SJCRH30 (cell line): ENCODE measurements around the gene PRKG1. TPM values are rescaled to one million over a fixed set of nuclear protein-coding genes. Genes with fewer than 3 reads are reported as not detected.
"Not testable (repeated sequence)": the region's sequence is repeated elsewhere in the genome, so short reads cannot be mapped to it uniquely, and the experiment has no call there.

Source experiments
- DNase-seq, 2 experiments: peaks; one replicate each; pipeline ENCODE4 v3.0.0-alpha.2; 2015 to 2020
- H3K27ac ChIP-seq: fragments of 250-450 bp; sonication (Bioruptor Pico); 2 replicates; pipeline ENCODE4 v1.5.1; 2020; ENCODE audit warnings: mild to moderate bottlenecking, moderate library complexity
- H3K27me3 ChIP-seq: fragments of 250-450 bp; sonication (Bioruptor Pico); 2 replicates; pipeline ENCODE4 v1.5.1; 2020; ENCODE audit warnings: mild to moderate bottlenecking, moderate library complexity
- H3K36me3 ChIP-seq: fragments of 250-450 bp; sonication (Bioruptor Pico); 2 replicates; pipeline ENCODE4 v1.5.1; 2020; ENCODE audit warnings: mild to moderate bottlenecking, moderate library complexity
- H3K4me1 ChIP-seq: fragments of 250-450 bp; sonication (Bioruptor Pico); 2 replicates; pipeline ENCODE4 v1.5.1; 2020; ENCODE audit warnings: mild to moderate bottlenecking, moderate library complexity
- H3K4me3 ChIP-seq: fragments of 250-450 bp; sonication (Bioruptor Pico); 2 replicates; pipeline ENCODE4 v1.5.1; 2020; ENCODE audit warnings: mild to moderate bottlenecking, moderate library complexity
- H3K9me3 ChIP-seq: fragments of 250-450 bp; sonication (Bioruptor Pico); replicated peaks from 2 replicates; pipeline ENCODE4 v1.5.1; 2020; ENCODE audit warnings: mild to moderate bottlenecking, moderate library complexity
- total RNA-seq: library from RNA; depleted of rRNA; stranded (reverse); fragments of >200 nt; shearing (Covaris generic); gene quantifications from 2 replicates; pipeline ENCODE4 v1.2.3, GENCODE V29; 2014

PRKG1 gene
- total RNA-seq, 1 experiment from 2014 or later: 3.0 TPM

DNA sequence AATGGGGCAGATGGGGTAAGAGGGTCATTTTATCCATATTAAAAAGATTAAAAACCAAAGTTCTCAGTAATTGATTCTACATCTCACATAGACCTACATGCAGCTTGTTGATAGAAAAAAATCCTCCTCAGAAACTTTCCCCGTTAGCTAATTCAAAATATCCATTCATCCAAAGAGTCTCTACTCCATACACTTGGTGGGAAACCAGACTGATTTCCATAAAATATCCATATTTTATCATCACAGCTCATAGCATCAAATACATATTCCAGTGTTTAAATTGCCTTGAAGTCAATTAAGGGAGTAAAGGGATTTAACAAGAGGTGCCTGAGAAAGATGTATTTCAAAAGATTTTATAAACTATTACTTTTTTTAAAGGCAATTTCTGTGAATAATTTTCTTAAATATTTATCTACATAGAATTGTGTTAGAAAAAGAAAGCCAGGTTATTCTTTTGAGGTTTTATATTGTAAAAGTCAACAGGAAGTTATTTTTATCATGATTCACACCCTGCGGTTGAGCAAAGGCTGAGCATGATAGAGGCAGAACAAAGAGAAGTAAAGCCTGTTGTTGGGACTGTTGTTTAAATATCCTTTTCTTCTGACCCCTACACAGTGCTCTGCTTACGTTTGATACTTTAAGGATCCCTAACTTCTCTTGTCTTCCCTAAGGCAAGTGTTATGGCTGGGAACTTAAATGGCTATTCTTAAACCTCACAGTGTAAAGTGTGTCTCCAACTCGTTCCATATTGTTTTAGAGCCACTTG, 266.7 kb downstream of the PRKG1 start:
- no peak for DNase-seq

GRCh38 chr10:51341745-51342144, 267.5 kb downstream of the PRKG1 start:
- not testable (repeated sequence) for H3K4me1 ChIP-seq, DNase-seq, H3K9me3 ChIP-seq, H3K27ac ChIP-seq, H3K4me3 ChIP-seq, H3K27me3 ChIP-seq, H3K36me3 ChIP-seq

More for the DNA sequence above, 266.7 kb downstream of the PRKG1 start:
- Histone ChIP-seq H3K4me1 (no peaks in the 10 kb centered on the region), H3K9me3 (no peaks in the 10 kb centered on the region), H3K27ac (no peak overlapping the region), H3K27me3 (no peaks in the 10 kb centered on the region), H3K36me3 (no peaks in the 10 kb centered on the region), H3K4me3 (no peak overlapping the region)

DNA sequence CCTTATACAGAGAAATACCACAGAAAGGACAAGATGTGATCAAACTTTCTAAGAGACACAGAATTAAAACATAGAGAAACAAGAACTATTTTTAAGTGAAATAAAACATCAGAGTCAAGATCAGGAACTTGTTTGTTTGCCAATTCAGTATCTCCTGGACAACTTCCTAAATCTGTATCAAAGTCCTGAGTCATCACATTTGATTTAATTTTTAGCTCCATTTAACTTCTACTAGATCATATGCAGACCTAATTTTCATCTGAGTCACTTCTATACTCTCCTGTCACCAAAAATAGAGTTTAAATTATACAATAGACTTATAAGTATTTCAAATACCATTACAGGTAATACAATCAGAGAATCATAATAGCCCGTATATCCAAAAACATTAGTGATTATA, 268.1 kb downstream of the PRKG1 start:
- H3K9me3 ChIP-seq: no peaks in the 10 kb centered on the region
- H3K27me3 ChIP-seq: no peaks in the 10 kb centered on the region
- H3K4me3 ChIP-seq: no peak overlapping the region
- no peak overlapping the region for H3K27ac ChIP-seq
- no peaks in the 10 kb centered on the region for H3K36me3 ChIP-seq
- no peak for DNase-seq
- H3K4me1 ChIP-seq: no peaks in the 10 kb centered on the region

DNA sequence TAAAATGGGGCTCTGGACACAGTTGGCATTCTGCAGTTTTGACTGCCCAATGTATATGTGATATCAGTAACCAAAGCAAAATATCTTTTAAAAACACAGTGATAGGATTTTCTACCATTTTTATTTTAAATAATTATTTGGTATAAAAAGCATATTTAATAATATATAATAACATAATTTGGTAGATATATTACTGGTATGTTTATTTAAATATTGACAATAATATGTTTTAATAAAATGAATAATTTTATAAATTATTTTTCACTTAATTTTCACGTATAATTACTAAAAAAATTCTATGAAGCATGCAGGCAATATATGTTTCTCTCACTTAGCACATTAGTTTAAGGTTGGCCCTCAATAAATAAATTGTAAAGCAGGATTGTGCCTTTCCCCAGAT, 269.1 kb downstream of the PRKG1 start:
- no peak for DNase-seq
- H3K36me3 ChIP-seq: no peaks in the 10 kb centered on the region
- H3K27ac ChIP-seq: no peak overlapping the region
- no peaks in the 10 kb centered on the region for H3K9me3 ChIP-seq
- H3K4me3 ChIP-seq: no peak overlapping the region
- H3K4me1 ChIP-seq: no peaks in the 10 kb centered on the region
- no peaks in the 10 kb centered on the region for H3K27me3 ChIP-seq

GRCh38 chr10:51344371-51344770, 270.1 kb downstream of the PRKG1 start:
- Histone ChIP-seq H3K27ac (no peak overlapping the region), H3K9me3 (no peaks in the 10 kb centered on the region), H3K4me3 (no peak overlapping the region), H3K36me3 (no peaks in the 10 kb centered on the region), H3K27me3 (no peaks in the 10 kb centered on the region), H3K4me1 (no peaks in the 10 kb centered on the region)
- DNase-seq: no peak

DNA sequence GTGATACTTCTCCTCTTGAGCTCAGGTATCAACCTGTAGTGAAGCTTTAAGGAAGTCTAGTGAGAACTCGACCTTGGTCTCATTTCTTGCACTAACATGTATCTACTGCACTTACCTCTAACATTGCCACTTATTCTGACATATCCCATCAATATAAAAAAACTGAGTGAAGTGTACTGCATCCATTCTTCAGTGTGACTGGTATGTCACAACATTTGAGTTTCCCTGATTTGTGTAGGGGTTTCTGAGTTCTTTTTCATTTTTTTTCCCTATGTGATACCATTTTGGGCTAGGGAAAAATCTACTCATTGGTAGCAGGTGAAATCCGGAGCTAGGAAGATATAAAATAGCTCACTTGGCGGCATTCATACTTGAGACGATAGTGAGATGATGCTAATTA, 274.3 kb downstream of the PRKG1 start:
- Histone ChIP-seq H3K4me3 (no peak overlapping the region), H3K36me3 (no peaks in the 10 kb centered on the region), H3K27me3 (no peaks in the 10 kb centered on the region), H3K9me3 (no peaks in the 10 kb centered on the region), H3K4me1 (no peaks in the 10 kb centered on the region), H3K27ac (no peak overlapping the region)
- DNase-seq: no peak

GRCh38 chr10:51357170-51357569, 282.9 kb downstream of the PRKG1 start:
- H3K27ac ChIP-seq: no peak overlapping the region
- H3K36me3 ChIP-seq: no peaks in the 10 kb centered on the region
- no peaks in the 10 kb centered on the region for H3K9me3 ChIP-seq
- no peak overlapping the region for H3K4me3 ChIP-seq
- H3K27me3 ChIP-seq: no peaks in the 10 kb centered on the region
- no peaks in the 10 kb centered on the region for H3K4me1 ChIP-seq
- DNase-seq: no peak

- Histone ChIP-seq H3K4me1 (no peaks in the 10 kb centered on the region), H3K27me3 (no peaks in the 10 kb centered on the region), H3K9me3 (no peaks in the 10 kb centered on the region), H3K36me3 (no peaks in the 10 kb centered on the region), H3K27ac (no peak overlapping the region), H3K4me3 (no peak overlapping the region)
- DNase-seq: no peak
Measured at GRCh38 chr10:51358227-51358626, 283.9 kb downstream of the PRKG1 start.

DNA sequence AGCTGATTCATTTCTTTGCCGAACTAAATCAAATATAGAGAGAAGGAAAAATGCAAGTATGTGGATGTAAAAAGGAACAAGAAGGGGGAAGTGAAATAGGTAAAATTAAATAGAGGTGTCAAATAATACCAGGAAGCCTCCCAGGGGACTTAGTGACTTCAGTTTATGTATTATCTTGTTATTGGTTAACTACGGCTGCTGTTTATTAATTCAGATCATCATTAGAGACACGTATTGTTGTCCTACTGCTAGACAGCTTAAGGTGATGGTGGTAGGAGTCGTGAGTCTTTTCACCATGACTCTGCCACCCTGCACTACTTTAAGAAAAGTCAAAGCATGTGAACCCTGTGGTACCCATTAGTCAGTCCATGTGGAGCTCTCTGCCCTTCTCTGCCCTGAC, 289.1 kb downstream of the PRKG1 start:
- no peak for DNase-seq
- Histone ChIP-seq H3K36me3 (no peaks in the 10 kb centered on the region), H3K4me3 (no peak overlapping the region), H3K27ac (no peak overlapping the region), H3K9me3 (no peaks in the 10 kb centered on the region), H3K4me1 (no peaks in the 10 kb centered on the region), H3K27me3 (no peaks in the 10 kb centered on the region)

DNA sequence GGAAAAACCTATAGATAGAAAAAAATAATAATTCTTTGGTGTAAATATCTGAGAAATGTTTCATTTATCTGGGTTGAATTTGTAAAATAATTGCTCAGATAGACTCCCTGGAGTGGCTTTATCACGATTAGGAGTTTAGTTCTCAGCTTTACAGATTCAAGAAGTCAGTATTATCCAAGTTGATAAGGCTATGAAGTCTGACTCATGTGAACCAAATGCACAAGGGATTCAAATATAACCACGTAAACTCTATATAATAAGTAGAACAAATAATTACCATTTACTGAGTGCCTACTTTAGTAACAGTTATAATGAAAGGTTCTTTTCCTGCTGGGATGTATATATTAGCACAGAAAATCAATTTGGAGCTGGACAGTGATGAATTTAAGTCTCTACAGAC, 290.4 kb downstream of the PRKG1 start:
- no peaks in the 10 kb centered on the region for H3K4me1 ChIP-seq
- DNase-seq: no peak
- H3K36me3 ChIP-seq: no peaks in the 10 kb centered on the region
- H3K27ac ChIP-seq: no peak overlapping the region
- no peaks in the 10 kb centered on the region for H3K9me3 ChIP-seq
- no peak overlapping the region for H3K4me3 ChIP-seq
- no peaks in the 10 kb centered on the region for H3K27me3 ChIP-seq

GRCh38 chr10:51366044-51366443, 291.8 kb downstream of the PRKG1 start:
- DNase-seq: no peak
- no peak overlapping the region for H3K27ac ChIP-seq
- H3K9me3 ChIP-seq: no peaks in the 10 kb centered on the region
- no peak overlapping the region for H3K4me3 ChIP-seq
- no peaks in the 10 kb centered on the region for H3K36me3 ChIP-seq
- H3K4me1 ChIP-seq: no peaks in the 10 kb centered on the region
- no peaks in the 10 kb centered on the region for H3K27me3 ChIP-seq

DNA sequence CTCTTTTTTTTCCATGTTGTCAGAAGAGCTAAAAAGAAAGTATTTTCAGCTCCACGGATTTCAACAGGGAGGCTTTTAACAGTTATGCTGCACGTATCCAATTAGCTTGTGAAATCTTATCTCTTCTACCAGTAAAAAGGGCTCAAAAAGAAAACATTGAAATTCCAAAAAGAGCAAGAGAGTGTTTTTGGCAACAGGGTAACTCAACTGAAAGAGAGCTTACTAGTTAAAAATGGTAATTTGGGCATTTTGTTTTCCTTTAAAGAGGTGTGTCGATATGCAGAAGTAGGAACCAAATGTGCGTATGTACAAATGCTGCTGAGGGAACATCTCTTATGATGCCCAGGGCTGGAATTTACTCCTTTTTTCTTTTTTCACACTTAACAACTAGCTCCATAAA, 292.8 kb downstream of the PRKG1 start:
- DNase-seq: no peak
- Histone ChIP-seq H3K27ac (no peak overlapping the region), H3K4me3 (no peak overlapping the region), H3K9me3 (no peaks in the 10 kb centered on the region), H3K36me3 (no peaks in the 10 kb centered on the region), H3K4me1 (no peaks in the 10 kb centered on the region), H3K27me3 (no peaks in the 10 kb centered on the region)

DNA sequence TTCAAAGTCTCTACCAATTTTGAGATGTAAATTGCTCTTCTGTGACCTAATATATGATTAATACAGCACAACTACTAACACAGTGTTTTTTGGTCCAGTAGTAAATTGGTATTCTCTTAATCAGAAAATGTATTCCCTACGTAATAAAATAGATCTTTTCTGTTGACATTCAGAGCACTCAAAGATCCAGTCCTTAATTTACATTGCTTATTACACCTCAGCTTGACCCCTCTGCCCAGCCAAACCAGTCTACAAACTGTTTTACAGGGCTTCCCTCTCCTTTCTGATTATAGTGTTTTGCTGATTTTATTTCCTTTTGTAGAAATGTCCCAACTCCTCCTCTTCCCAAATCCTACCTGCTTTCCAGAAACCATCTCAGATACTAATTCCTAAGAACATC, 293.4 kb downstream of the PRKG1 start:
- no peak for DNase-seq

GRCh38 chr10:51368943-51369342, 294.7 kb downstream of the PRKG1 start:
- H3K9me3 ChIP-seq: no peaks in the 10 kb centered on the region
- no peak overlapping the region for H3K27ac ChIP-seq
- H3K4me3 ChIP-seq: no peak overlapping the region
- no peaks in the 10 kb centered on the region for H3K36me3 ChIP-seq
- DNase-seq: no peak
- no peaks in the 10 kb centered on the region for H3K4me1 ChIP-seq
- no peaks in the 10 kb centered on the region for H3K27me3 ChIP-seq

More for the DNA sequence above, 293.4 kb downstream of the PRKG1 start:
- Histone ChIP-seq H3K27ac (no peak overlapping the region), H3K36me3 (no peaks in the 10 kb centered on the region), H3K27me3 (no peaks in the 10 kb centered on the region), H3K4me1 (no peaks in the 10 kb centered on the region), H3K4me3 (no peak overlapping the region), H3K9me3 (no peaks in the 10 kb centered on the region)

GRCh38 chr10:51369903-51370302, 295.6 kb downstream of the PRKG1 start:
- H3K4me1 ChIP-seq: no peaks in the 10 kb centered on the region
- no peak overlapping the region for H3K4me3 ChIP-seq
- no peaks in the 10 kb centered on the region for H3K27me3 ChIP-seq
- no peak for DNase-seq
- H3K36me3 ChIP-seq: no peaks in the 10 kb centered on the region
- no peaks in the 10 kb centered on the region for H3K9me3 ChIP-seq
- H3K27ac ChIP-seq: no peak overlapping the region

DNA sequence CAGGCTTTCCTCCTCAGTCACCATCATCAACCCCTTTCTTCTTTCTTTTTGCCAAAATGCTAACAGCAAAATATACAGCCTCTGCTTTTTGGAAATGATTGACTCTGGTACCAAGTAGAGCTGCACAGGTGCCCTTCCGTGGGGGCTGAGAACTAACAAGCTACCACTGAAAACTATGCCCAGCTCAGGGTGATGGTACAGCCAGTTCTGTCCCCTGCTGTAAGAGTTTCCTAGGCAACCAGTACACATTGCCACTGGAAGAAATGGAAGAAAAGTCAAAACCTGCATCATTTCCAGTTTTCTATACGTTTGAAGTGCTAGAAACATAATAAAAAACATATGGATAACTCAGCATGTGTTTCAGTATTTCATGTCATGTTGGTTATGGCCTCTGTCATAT, 297.5 kb downstream of the PRKG1 start:
- DNase-seq: no peak
- H3K27me3 ChIP-seq: no peaks in the 10 kb centered on the region
- H3K36me3 ChIP-seq: no peaks in the 10 kb centered on the region
- no peaks in the 10 kb centered on the region for H3K9me3 ChIP-seq
- no peak overlapping the region for H3K27ac ChIP-seq
- H3K4me3 ChIP-seq: no peak overlapping the region
- H3K4me1 ChIP-seq: no peaks in the 10 kb centered on the region
